Measurements from ENCODE around the gene EPB41. TPM values are rescaled to one million over a fixed set of nuclear protein-coding genes. Genes with fewer than 3 reads are reported as not detected.

Gene EPB41
- total and polyA plus RNA-seq, 2 of the 8 experiments (the other 6 are each of a cell fraction or from before 2014, with no cell fraction given), result 36.7 to 109 TPM

DNA sequence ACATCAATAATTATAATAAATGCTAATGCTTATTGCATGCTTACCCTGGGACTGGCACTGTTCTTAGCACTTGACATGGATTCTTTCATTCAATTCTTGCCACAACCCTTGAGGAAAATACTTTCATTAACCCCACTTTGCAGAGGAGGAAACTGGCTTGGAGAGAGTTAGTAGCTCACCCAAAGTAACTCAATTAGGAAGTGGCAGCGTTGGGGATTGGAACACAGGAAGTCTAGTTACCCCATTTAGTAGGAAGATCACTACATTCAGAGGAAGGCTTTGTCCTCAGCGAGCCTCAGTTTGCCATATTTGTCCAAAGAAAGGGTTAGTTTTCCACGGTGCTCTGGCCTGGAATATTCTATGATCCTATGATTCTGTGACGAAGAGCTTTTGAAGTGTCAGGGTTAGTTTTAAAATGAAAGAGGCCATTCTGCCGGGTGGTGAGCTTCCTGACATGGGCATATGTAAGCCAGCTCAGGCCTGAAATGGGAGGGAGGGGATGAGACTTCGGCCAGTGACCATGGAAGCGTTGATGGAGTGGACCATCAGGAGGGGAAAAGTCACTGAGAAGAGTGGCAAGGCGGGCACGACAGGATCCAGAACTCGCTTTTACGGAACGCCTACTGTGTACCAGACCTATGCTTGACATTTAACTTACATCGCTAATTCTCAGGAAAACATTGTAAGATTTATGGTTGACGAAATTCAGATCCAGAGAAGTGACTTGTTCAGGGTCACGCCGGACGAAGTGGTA, 28.2 kb upstream of the EPB41 start:
- CTCF ChIA-PET (ENCODE audit: partially characterized antibody), result interaction anchor here (0.9 kb wide), 1 partner anchor 146 kb away, joined by 3 read pairs; no protein-coding TSS in a partner anchor
- POLR2A ChIA-PET (ENCODE audit: partially characterized antibody), result interaction anchor here (1.8 kb wide), 1 partner anchor 29 kb away, joined by 10 read pairs; the partner anchor contains the start of gene EPB41
- no peaks in the 10 kb centered on the region for H3K9me3 ChIP-seq (ENCODE audit: insufficient read depth in 2 of 2, low read depth in 1 of 2, low read length in 1 of 2)
- no peak overlapping the region; the same call in 1 of the 2 replicates for H2BK15ac ChIP-seq (ENCODE audit: low read length)
- H3K14ac ChIP-seq (ENCODE audit: insufficient read length), result no peak overlapping the region
- no peaks in the 10 kb centered on the region for H3K79me1 ChIP-seq (ENCODE audit: low read depth, low read length)
- H3K23me2 ChIP-seq (ENCODE audit: low read depth, low read length), result peaks cover 16% of the 10 kb centered on the region; the same call in 1 of the 2 replicates
- H3K56ac ChIP-seq (replicated peaks; ENCODE audit: insufficient read length, low read depth, low read length), result no peak overlapping the region
- no peak overlapping the region for H2AK5ac ChIP-seq (ENCODE audit: low read depth, low read length)
- peak overlapping the region; percentile 82; the same call in 1 of the 2 replicates for H2BK12ac ChIP-seq (ENCODE audit: low read depth, low read length)
- no peak overlapping the region for H2BK5ac ChIP-seq (ENCODE audit: low read depth, low read length)
- H4K8ac ChIP-seq (ENCODE audit: extremely low read depth, insufficient read depth, low read length), result no peak overlapping the region
- H3K27ac ChIP-seq (ENCODE audit: low read depth, low read length), result no peak overlapping the region
- peak overlapping the region; percentile 87; the same call in 1 of the 2 replicates for H2BK20ac ChIP-seq (ENCODE audit: low read length)
- peak overlapping the region; percentile 84 to 91 for H3K4me2 ChIP-seq (ENCODE audit: insufficient read depth in 1 of 2, low read depth in 2 of 2, low read length in 2 of 2)
- peak overlapping the region; percentile 1; the same call in 1 of the 2 replicates for H3K18ac ChIP-seq (ENCODE audit: extremely low read depth, low read length)
- peak overlapping the region; percentile 76 to 88 (median 76); a peak in 7 of 8 replicates for H3K4me3 ChIP-seq (ENCODE audit: extremely low read depth in 1 of 4, insufficient read depth in 2 of 4, low read depth in 3 of 4, low read length in 4 of 4)
- H3K4me1 ChIP-seq (replicated peaks in 1 of 4; ENCODE audit: control insufficient read depth in 3 of 4, insufficient read depth in 4 of 4, low read length in 3 of 4), result peaks cover 18 to 27% (median 22%) of the 10 kb centered on the region in 4 experiments
- FAIRE-seq (no peak), DNase-seq (ENCODE audit: low read depth in 1 of 2, low spot score in 2 of 2) (no peak)
- no peaks in the 10 kb centered on the region for H4K20me1 ChIP-seq (replicated peaks in 1 of 2; ENCODE audit: control insufficient read depth in 1 of 2, insufficient read depth in 2 of 2, low read length in 2 of 2)
- peak overlapping the region; percentile 26 for H4K91ac ChIP-seq (replicated peaks; ENCODE audit: insufficient read length, low read length)
- WGBS, 2 experiments (ENCODE audit: extremely low coverage in 1 of 2, insufficient coverage in 1 of 2, insufficient read length in 1 of 2, insufficient replicate concordance in 2 of 2, low coverage in 1 of 2, low lambda C conversion rate in 2 of 2, missing lambda C conversion rate in 1 of 2), result 53% methylated on average over 17 of the region's 17 CpGs; no CpG with 5 or more reads in 1 of the 2 experiments
- H2AFZ ChIP-seq (ENCODE audit: low read length), result 0 out of 2 replicates have a peak overlapping the region, but pooled peaks have one; percentile 2
- H4K5ac ChIP-seq (ENCODE audit: insufficient read length, low read depth, low read length), result no peak overlapping the region
- H3K9ac ChIP-seq (replicated peaks in 1 of 4; ENCODE audit: extremely low read depth in 1 of 4, low read depth in 3 of 4, low read length in 3 of 4), result no peak overlapping the region
- H2BK120ac ChIP-seq (replicated peaks; ENCODE audit: low read depth, low read length), result no peak overlapping the region
- H3K36me3 ChIP-seq (ENCODE audit: control insufficient read depth in 2 of 4, insufficient read depth in 4 of 4, low read length in 3 of 4), result no peaks in the 10 kb centered on the region
- no peak overlapping the region for H3K4ac ChIP-seq (replicated peaks; ENCODE audit: insufficient read length, low read depth, low read length)
- H3K79me2 ChIP-seq (ENCODE audit: control insufficient read depth in 1 of 2, insufficient read depth in 2 of 2, low read length in 2 of 2), result no peaks in the 10 kb centered on the region
- H3K23ac ChIP-seq (ENCODE audit: insufficient read length), result no peak overlapping the region
- peaks cover 0 to 11% (median 6%) of the 10 kb centered on the region in 4 experiments; a peak in 4 of 7 replicates for H3K27me3 ChIP-seq (replicated peaks in 1 of 4; ENCODE audit: control insufficient read depth in 3 of 4, extremely low read depth in 1 of 4, insufficient read depth in 3 of 4, low read length in 3 of 4)
- TF ChIP-seq CBX8 (IDR thresholded peaks at IDR 0.05; ENCODE audit: borderline replicate concordance, low read depth, low read length), result no peak
- TF ChIP-seq RAD21 (IDR thresholded peaks at IDR 0.05 in 1 of 2, conservative IDR thresholded peaks at IDR 0.05 in 1 of 2; ENCODE audit: low read depth in 2 of 2, low read length in 2 of 2), result no peak
- TF ChIP-seq JUN (IDR thresholded peaks at IDR 0.05; ENCODE audit: low read depth, low read length), result no peak
- no peak for TF ChIP-seq POU5F1 (IDR thresholded peaks at IDR 0.05; ENCODE audit: low read depth, low read length)
- TF ChIP-seq RFX5 (IDR thresholded peaks at IDR 0.05; ENCODE audit: borderline replicate concordance, low read depth, low read length), result no peak
- TF ChIP-seq CHD2 (IDR thresholded peaks at IDR 0.05; ENCODE audit: low read length), result no peak
- TF ChIP-seq TEAD4 (IDR thresholded peaks at IDR 0.05; ENCODE audit: low read depth, low read length), result no peak
- no peak for TF ChIP-seq EZH2 (IDR thresholded peaks at IDR 0.05; ENCODE audit: low read depth, low read length, severe bottlenecking)
- TF ChIP-seq TCF12 (IDR thresholded peaks at IDR 0.05; ENCODE audit: low read depth, low read length), result no peak
- no peak for TF ChIP-seq SUZ12 (IDR thresholded peaks at IDR 0.05; ENCODE audit: low read length)
- TF ChIP-seq ZNF274 (IDR thresholded peaks at IDR 0.05; ENCODE audit: borderline replicate concordance, extremely low read depth, low read length), result no peak
- no peak for TF ChIP-seq NRF1 (IDR thresholded peaks at IDR 0.05; ENCODE audit: low read depth, low read length)
